H9 (cell line): Measurements from ENCODE around the gene PDZD7. TPM values are rescaled to one million over a fixed set of nuclear protein-coding genes. Genes with fewer than 3 reads are reported as not detected.

Experiments
- DNase-seq: peaks from one replicate; pipeline ENCODE4 v3.0.0-alpha.2; 2017
- H2AFZ ChIP-seq: one replicate; pipeline ENCODE4 v1.6.1; 2013; ENCODE audit warnings: mild to moderate bottlenecking, low read length, control low read depth, moderate library complexity
- H2AK5ac ChIP-seq: 2 replicates; pipeline ENCODE4 v1.6.1; 2013; ENCODE audit warnings: low read length, control low read depth, mixed read lengths; ENCODE audit not compliant: insufficient read length
- H2BK120ac ChIP-seq: one replicate; pipeline ENCODE4 v1.6.1; 2013; ENCODE audit warnings: low read depth, mild to moderate bottlenecking, low read length, control low read depth, inconsistent platforms; ENCODE audit not compliant: poor library complexity, severe bottlenecking
- H2BK12ac ChIP-seq: 2 replicates; pipeline ENCODE4 v1.6.1; 2013; ENCODE audit warnings: low read length, control low read depth, mixed read lengths, low read depth; ENCODE audit not compliant: insufficient read length
- H2BK15ac ChIP-seq: 2 replicates; pipeline ENCODE4 v1.6.1; 2013; ENCODE audit warnings: low read depth, low read length, control low read depth
- H2BK20ac ChIP-seq: one replicate; pipeline ENCODE4 v1.6.1; 2013; ENCODE audit warnings: low read depth, mild to moderate bottlenecking, low read length, control low read depth, inconsistent platforms; ENCODE audit not compliant: poor library complexity, severe bottlenecking
- H2BK5ac ChIP-seq: 2 replicates; pipeline ENCODE4 v1.6.1; 2013; ENCODE audit warnings: low read length, control low read depth, mixed read lengths; ENCODE audit not compliant: insufficient read length
- H3K14ac ChIP-seq: 2 replicates; pipeline ENCODE4 v1.6.1; 2013; ENCODE audit warnings: low read length, control low read depth; ENCODE audit not compliant: insufficient read depth
- H3K18ac ChIP-seq: 2 replicates; pipeline ENCODE4 v1.6.1; 2013; ENCODE audit warnings: low read depth, mild to moderate bottlenecking, mixed read lengths, low read length, control low read depth; ENCODE audit not compliant: insufficient read length
- H3K23ac ChIP-seq: 2 replicates; pipeline ENCODE4 v1.6.1; 2013; ENCODE audit warnings: low read length, control low read depth, mixed read lengths, low read depth; ENCODE audit not compliant: insufficient read length
- H3K23me2 ChIP-seq: 2 replicates; pipeline ENCODE4 v1.6.1; 2013; ENCODE audit warnings: low read depth, mild to moderate bottlenecking, mixed read lengths, low read length, control low read depth; ENCODE audit not compliant: insufficient read length, poor library complexity, severe bottlenecking
- H3K27ac ChIP-seq: 2 replicates; pipeline ENCODE4 v1.5.1; 2013; ENCODE audit warnings: low read length, control low read depth, mixed read lengths, low read depth; ENCODE audit not compliant: insufficient read length
- H3K27me3 ChIP-seq: 2 replicates; pipeline ENCODE4 v1.6.1; 2013; ENCODE audit warnings: low read length, control low read depth, inconsistent platforms; ENCODE audit not compliant: insufficient read depth
- H3K4ac ChIP-seq: 2 replicates; pipeline ENCODE4 v1.6.1; 2013; ENCODE audit warnings: low read depth, mild to moderate bottlenecking, control low read depth, inconsistent platforms, low read length, moderate library complexity
- H3K4me1 ChIP-seq: 2 replicates; pipeline ENCODE4 v1.6.1; 2013; ENCODE audit warnings: low read length, control low read depth, inconsistent platforms; ENCODE audit not compliant: insufficient read depth
- H3K4me2 ChIP-seq: 2 replicates; pipeline ENCODE4 v1.6.1; 2013; ENCODE audit warnings: low read length, control low read depth, mixed read lengths; ENCODE audit not compliant: insufficient read length, insufficient read depth
- H3K56ac ChIP-seq: 2 replicates; pipeline ENCODE4 v1.6.1; 2013; ENCODE audit warnings: low read depth, mild to moderate bottlenecking, mixed read lengths, low read length, control low read depth; ENCODE audit not compliant: insufficient read length
- H3K79me1 ChIP-seq: 2 replicates; pipeline ENCODE4 v1.6.1; 2013; ENCODE audit warnings: low read depth, mild to moderate bottlenecking, moderate library complexity, low read length, control low read depth, inconsistent platforms; ENCODE audit not compliant: insufficient read depth, poor library complexity, severe bottlenecking
- H3K79me2 ChIP-seq: 2 replicates; pipeline ENCODE4 v1.6.1; 2013; ENCODE audit warnings: low read length, control low read depth, inconsistent platforms; ENCODE audit not compliant: insufficient read depth
- H3K9ac ChIP-seq: 2 replicates; pipeline ENCODE4 v1.6.1; 2013; ENCODE audit warnings: low read length, control low read depth, mixed read lengths; ENCODE audit not compliant: insufficient read length; ENCODE audit errors: extremely low read depth
- H3K9me3 ChIP-seq: one replicate; pipeline ENCODE4 v1.6.1; 2013; ENCODE audit warnings: low read depth, low read length, inconsistent platforms; ENCODE audit not compliant: control insufficient read depth
- H3T11ph ChIP-seq: one replicate; pipeline ENCODE4 v1.6.1; 2013; ENCODE audit warnings: mild to moderate bottlenecking, low read length, control low read depth, inconsistent platforms
- H4K20me1 ChIP-seq: one replicate; pipeline ENCODE4 v1.6.1; 2013; ENCODE audit not compliant: control insufficient read depth, insufficient read length, insufficient read depth
- H4K5ac ChIP-seq: 2 replicates; pipeline ENCODE4 v1.6.1; 2013; ENCODE audit warnings: low read depth, mild to moderate bottlenecking, mixed read lengths, low read length, control low read depth; ENCODE audit not compliant: insufficient read length
- H4K8ac ChIP-seq: replicated peaks from 2 replicates; pipeline ENCODE4 v1.6.1; 2013; ENCODE audit warnings: low read length, control low read depth, mixed read lengths, low read depth; ENCODE audit not compliant: insufficient read length
- H4K91ac ChIP-seq: 2 replicates; pipeline ENCODE4 v1.6.1; 2013; ENCODE audit warnings: low read depth, mild to moderate bottlenecking, moderate library complexity, mixed read lengths, low read length, control low read depth; ENCODE audit not compliant: insufficient read length
- H3K27ac Mint-ChIP-seq, 3 experiments: 2 replicates in 2 of 3; 3 replicates in 1 of 3; pipeline ENCODE4 v1.8.0; 2020 to 2021; ENCODE audit warnings: mixed read lengths in 3 of 3, mild to moderate bottlenecking in 1 of 3, moderate library complexity in 1 of 3
- H3K27me3 Mint-ChIP-seq: 2 replicates; pipeline ENCODE4 v1.8.0; 2021; ENCODE audit warnings: low read depth, mild to moderate bottlenecking, moderate library complexity, mixed read lengths
- H3K36me3 Mint-ChIP-seq, 3 experiments: 2 replicates in 2 of 3; 3 replicates in 1 of 3; pipeline ENCODE4 v1.8.0; 2020 to 2021; ENCODE audit warnings: low read depth in 3 of 3, mixed read lengths in 3 of 3; ENCODE audit not compliant: insufficient read depth in 1 of 3
- H3K4me1 Mint-ChIP-seq, 2 experiments: 2 replicates each; pipeline ENCODE4 v1.8.0; 2020; ENCODE audit warnings: mixed read lengths in 2 of 2
- H3K4me3 Mint-ChIP-seq, 2 experiments: 2 replicates in 1 of 2; 3 replicates in 1 of 2; pipeline ENCODE4 v1.8.0; 2020 to 2021; ENCODE audit warnings: mild to moderate bottlenecking in 2 of 2, mixed read lengths in 2 of 2, moderate library complexity in 1 of 2
- H3K9me3 Mint-ChIP-seq, 2 experiments: 2 replicates in 1 of 2; 3 replicates in 1 of 2; pipeline ENCODE4 v1.8.0; 2020; ENCODE audit warnings: mild to moderate bottlenecking in 2 of 2, mixed read lengths in 2 of 2, moderate library complexity in 1 of 2
- CTCF ChIP-seq: fragments of 200-600 bp; sonication (generic); conservative IDR thresholded peaks from 3 replicates; pipeline ENCODE4 v1.8.0; 2021; ENCODE audit warnings: antibody characterized with exemption, mild to moderate bottlenecking
- WGBS: extraction: QIAGEN DNeasy Blood & Tissue Kit; methylation state at CpG from one replicate; pipeline ENCODE4 v1.1.7; 2013; ENCODE audit warnings: missing lambda C conversion rate, low lambda C conversion rate, mixed read lengths; ENCODE audit not compliant: insufficient read length; ENCODE audit errors: extremely low coverage; 5-methylcytosine and 5-hydroxymethylcytosine counted together
- total RNA-seq: library from RNA; stranded (reverse); gene quantifications from 2 replicates; pipeline ENCODE4 v1.2.1, GENCODE V29; 2021

Gene PDZD7
- total RNA-seq, 1 experiment from 2014 or later: 2.0 TPM

GRCh38 chr10:101054876-101055275 lies 23.9 kb upstream of the PDZD7 start:
- WGBS: no CpG with 5 or more reads among the region's 5 CpGs
- peaks cover 0 to 16% (median 5%) of the 10 kb centered on the region in 3 experiments; a peak in 3 of 7 replicates for H3K36me3 Mint-ChIP-seq
- H3K27me3 Mint-ChIP-seq: peaks cover 23% of the 10 kb centered on the region

More at GRCh38 chr10:101054876-101055275, 23.9 kb upstream of the PDZD7 start:
- Histone ChIP-seq H4K8ac (no peak overlapping the region), H2BK5ac (no peak overlapping the region), H3K14ac (no peak overlapping the region), H3K9me3 (no peaks in the 10 kb centered on the region), H3K27ac (no peak overlapping the region), H2BK120ac (no peak overlapping the region), H2BK12ac (no peak overlapping the region), H3K4ac (no peak overlapping the region), H3K56ac (no peak overlapping the region), H4K91ac (no peak overlapping the region), H2AFZ (no peak overlapping the region), H3K23ac (no peak overlapping the region), H3K79me1 (no peaks in the 10 kb centered on the region), H3K18ac (no peak overlapping the region), H3K4me1 (peaks cover 5% of the 10 kb centered on the region; the same call in 1 of the 2 replicates), H2BK20ac (no peak overlapping the region), H2BK15ac (no peak overlapping the region), H4K5ac (no peak overlapping the region), H3K23me2 (peaks cover under 1% of the 10 kb centered on the region), H3K9ac (no peak overlapping the region), H3K27me3 (peaks cover 9% of the 10 kb centered on the region; the same call in 1 of the 2 replicates), H3T11ph (no peak overlapping the region), H3K79me2 (no peaks in the 10 kb centered on the region), H4K20me1 (no peaks in the 10 kb centered on the region), H2AK5ac (no peak overlapping the region), H3K4me2 (no peak overlapping the region)
- Mint-ChIP-seq H3K9me3 (no peaks in the 10 kb centered on the region; a peak in 1 of 5 replicates), H3K27ac (no peak overlapping the region), H3K4me1 (peaks cover 18% of the 10 kb centered on the region in 2 experiments), H3K4me3 (no peak overlapping the region)
- DNase-seq: no peak
- no peak for TF ChIP-seq CTCF
